ENCODE measurements around the gene IGF1R.

Gene IGF1R

DNA sequence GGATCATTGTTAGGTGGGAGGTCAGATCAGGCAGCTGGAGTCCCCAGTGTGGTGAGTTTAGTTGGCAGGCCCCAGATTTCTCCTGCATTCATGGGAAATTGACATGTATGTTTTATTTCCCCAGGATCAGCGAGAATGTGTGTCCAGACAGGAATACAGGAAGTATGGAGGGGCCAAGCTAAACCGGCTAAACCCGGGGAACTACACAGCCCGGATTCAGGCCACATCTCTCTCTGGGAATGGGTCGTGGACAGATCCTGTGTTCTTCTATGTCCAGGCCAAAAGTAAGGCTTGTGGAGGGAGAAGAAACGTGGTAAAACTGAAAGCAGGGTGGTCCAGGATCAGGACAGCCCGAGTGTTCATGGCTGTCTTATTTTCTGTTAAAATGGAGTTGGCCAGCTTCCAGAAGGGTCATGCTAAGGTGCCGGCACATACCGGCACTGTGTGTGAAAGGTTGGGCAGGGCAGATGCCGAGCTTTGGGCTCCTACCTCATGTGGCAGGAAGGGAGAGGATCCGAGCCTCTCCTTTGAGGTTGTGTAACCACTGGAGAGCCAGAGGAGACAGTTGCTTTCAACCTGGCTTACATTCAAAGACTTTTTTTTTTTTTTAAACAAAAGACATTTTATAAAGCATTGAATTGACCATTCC, 276.2 kb downstream of the IGF1R start:
- DNase-seq, result no peak

DNA sequence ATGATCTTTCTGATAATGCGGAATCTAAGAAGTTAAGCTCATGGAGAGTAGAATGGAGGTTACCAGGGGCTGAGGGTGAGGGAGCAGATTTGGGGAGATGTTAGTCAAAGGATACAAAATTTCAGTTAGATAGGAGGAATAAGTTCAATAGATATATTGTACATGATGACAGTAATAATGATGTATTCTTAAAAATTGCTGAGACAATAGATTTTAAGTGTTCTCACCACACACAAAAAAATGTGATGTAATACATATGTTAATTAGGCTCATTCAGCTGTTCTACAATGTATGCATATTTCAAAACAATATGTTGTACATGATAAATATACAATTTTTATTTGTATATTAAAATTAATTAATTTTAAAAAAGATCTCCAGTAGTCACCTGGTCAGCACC, 277.9 kb downstream of the IGF1R start:
- DNase-seq, result no peak

GRCh38 chr15:98927022-98927421, 278.7 kb downstream of the IGF1R start:
- DNase-seq, result no peak

DNA sequence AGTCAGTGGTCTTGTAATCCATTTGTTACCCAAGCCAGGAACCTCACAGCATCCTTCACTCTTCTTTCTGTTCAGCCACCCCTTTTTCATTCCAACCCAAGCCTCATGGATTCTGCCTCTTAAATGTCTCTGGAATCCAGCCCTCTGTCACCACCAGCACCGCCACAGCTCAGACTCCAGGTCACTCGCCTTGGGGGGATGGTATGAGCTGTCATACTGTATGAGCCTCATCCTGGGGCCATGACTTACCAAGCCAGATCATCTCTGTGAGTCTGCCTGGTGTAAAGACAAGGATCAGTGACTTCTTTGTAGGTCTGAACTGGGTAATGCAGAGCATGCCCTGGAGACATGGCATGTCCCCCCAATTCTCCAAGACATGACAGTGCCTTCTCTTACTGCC, 279.7 kb downstream of the IGF1R start:
- no peak for DNase-seq

GRCh38 chr15:98930576-98930975, 282.2 kb downstream of the IGF1R start:
- DNase-seq, result no peak

DNA sequence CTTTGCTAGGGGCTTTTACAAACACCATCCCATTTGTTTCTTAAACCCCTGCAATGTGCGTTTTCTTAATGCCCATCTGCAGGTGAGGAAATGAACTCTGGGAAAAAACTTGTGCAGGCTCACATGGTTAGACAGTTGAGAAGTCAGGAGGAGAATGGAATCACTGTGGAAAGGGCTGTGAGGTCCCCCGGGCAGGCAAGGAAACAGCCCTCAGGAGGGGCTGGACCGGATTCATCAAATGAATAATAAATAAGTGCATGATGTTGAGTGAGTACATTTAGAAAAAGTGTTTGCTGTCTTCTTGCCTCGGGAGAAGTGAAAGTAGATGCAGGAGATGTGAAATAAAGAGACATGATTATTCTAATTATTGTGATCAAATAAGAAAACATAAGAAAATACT, 282.7 kb downstream of the IGF1R start:
- DNase-seq, result no peak

GRCh38 chr15:98933406-98933805, 285.1 kb downstream of the IGF1R start:
- DNase-seq, result no peak

GRCh38 chr15:98935736-98936135, 287.4 kb downstream of the IGF1R start:
- no peak for DNase-seq

DNA sequence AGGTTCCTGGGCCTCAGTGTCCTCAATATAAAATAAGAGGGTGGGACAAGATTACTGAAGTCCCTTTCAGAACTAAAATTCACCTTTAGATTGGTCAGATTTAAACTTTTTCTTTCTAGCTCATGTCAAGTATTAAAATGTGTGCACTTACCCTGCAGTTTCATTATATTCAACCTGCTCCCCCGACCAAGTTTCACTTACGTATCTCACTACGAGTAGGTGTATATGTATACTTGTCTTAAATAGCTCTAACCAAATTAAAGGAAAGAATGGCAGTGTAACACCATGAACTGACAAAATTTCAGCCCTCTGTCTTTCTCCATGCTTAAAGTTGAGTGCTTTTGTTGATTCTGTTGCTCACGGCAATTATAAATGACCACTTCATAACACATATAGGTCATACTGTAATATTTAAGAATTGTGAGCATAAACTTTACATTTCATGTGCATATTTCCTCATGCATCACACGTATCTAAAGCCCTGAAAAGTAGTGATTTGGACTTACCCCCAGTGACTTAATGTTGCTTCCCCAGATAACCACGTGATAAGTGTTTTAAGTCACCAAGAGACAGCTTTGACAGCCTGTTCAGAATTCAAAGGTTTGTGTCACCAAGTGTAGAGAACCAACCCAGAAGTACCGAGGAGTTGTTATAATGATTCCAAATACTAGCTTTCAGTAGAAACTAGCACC, 289.2 kb downstream of the IGF1R start:
- DNase-seq, result no peak

GRCh38 chr15:98938105-98938417, 289.7 kb downstream of the IGF1R start:
- DNase-seq, result no peak

GRCh38 chr15:98938799-98939198, 290.5 kb downstream of the IGF1R start:
- no peak for DNase-seq

- no peak for DNase-seq
Observed at GRCh38 chr15:98939311-98940080, 291.2 kb downstream of the IGF1R start.

DNA sequence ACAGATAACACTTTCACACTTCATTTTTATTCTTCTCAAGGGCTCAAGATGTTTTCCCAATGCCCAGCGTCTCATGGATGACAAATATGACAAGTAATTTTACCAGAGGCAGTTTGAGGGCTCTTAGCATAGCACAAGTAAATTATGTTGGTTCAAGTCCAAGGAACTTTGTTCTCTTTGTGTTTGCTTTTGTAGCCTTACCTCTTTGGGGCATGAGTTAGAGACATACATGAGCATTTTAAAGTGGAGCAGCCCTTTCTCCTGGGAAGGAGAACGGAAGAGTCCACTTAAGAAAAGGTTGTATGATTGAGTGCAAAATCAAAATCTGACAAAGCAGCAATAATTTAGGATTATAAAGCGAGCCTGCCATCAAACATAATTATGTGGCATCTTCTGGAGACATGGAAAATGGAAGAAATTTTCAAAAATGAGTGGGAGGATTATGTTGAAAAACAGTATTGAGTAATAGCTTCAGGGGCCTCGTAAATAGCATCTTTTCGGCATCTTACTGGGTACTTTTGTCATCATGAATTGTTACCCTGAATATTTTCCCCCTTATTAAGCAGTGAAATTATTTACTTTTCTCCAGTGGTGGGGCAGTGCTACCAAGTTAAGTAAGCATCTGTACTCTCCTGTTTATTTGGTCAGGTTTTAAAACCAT, 293.4 kb downstream of the IGF1R start:
- no peak for DNase-seq

DNA sequence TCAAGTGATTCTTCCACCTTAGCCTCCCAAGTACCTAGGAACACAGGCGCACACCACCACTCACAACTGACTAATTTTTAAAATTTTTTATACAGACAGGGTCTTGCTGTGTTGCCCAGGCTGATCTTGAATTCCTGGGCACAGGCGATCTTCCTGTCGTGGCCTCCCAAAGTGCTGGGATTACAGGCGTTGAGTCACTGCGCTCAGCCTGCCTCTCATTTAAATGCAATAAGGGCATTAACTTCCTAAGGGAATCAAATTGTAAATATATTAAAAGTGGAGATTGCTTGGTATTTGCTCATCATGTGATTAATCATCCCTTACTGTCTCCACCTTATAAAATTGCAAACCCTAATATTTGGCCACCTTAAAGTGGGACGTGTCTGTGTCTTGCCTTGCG, 294.1 kb downstream of the IGF1R start:
- DNase-seq, result no peak

DNA sequence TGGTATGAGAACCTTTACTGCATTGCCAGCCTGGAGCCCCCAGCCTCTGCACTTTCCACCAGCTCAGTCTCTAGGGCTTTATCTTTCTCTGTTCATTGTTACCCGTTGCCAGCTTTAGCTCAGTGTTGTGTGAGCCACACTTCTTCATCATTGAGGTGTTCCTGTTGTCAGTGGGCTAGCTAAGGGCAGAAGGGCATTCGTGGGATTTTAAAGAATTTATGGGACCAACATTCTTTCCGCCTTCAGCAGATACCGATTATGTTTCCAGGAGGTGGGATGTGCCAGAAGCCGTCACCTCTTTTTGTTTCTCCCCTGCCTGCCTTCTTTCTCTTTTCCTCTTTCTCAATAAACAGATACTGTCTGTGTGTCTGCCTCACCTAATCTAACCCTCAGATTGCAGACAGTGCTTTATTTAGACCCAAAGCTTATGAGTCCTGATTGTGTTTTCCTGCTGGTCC, 294.7 kb downstream of the IGF1R start:
- DNase-seq, result no peak

DNA sequence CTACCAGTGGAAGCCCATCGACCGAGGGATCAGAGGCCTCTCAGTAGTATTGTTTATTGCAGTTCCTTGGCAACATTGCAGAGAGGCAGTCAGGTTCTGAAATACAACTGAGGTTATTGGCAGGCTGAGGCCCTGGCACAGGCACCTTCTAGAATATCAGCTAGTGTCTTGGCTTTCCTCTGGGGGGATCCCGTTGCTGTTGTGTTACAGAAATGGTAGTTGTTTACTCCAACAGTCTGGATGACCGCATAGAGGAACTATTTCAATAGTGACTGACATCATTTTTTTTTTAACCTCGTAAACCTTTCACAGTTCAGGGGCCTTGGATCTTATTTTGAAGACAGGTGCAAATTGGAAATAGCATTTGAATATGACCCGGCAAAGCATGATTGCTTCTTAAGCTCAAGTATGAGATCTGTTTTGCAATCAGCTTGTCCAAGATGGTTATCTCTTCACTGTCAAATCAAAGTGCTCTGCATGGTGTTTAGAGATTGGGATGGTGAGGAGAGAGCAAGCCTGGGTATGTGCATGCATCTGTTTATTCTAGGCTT, 295.3 kb downstream of the IGF1R start:
- no peak for DNase-seq

DNA sequence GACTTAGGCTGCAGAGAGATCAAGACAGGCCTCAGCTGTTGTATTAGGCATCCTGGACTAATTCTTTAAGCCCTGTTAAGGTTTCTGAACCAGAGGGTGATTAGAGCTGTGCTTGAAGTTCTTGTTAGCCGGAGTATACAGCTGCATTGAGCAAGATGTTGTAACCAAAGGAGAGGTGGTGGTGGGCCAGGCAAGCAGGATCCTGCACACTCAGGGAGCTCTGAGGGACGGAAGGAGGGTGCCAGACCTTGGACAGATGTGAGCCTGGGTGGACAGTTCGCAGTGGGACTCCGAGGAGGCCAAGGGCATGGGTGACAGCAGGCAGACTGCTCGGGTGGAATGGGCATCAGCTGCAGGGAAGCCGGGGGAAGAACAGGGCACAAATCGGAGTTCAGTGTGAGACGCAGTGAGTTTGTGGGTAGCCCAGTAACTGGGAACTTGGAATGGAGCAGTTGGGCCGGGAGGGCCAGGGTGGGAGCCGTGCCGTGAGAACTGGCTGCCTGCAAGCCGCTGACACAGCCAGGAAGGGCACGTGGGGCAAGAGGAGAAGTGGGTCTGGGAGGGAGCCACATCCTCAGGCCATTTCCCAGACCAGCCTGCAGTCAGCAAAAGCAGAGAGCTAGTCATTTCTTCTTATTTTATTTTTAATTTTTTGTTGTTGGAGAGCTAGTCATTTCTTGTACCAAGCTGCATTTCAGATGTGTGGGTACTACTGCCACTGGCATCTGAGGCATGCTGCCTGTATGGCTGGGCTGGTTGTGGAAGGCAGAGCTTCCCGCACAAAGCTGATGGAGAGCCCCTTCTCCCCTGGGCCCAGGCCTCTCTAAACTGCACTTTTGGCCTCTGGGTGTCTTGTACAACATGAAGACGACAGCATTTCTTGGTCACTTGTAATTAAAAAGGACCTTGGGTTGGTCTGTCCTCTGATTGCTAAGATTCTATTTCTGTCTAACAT, 298.2 kb downstream of the IGF1R start:
- DNase-seq, result no peak

GRCh38 chr15:98948456-98948855, 300.1 kb downstream of the IGF1R start:
- no peak for DNase-seq

DNA sequence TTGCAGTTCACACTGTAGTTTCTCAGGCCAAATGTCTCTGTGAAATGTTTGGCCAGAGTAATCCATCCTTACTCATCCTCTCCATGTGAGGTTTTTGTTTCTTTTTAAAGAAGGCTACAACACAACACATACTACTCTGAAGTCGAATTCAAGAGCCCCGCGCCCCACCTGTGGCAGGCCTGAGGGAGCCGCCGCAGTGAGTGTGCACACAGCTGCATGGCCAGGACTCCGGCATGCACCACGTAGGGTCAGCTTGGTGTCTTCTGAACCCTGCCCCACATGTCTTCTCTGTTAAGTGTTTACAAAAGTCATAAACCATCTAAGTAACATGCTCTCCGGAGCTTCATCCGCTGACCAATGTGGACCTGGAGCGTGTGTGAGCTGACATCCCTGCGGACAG, 300.6 kb downstream of the IGF1R start:
- DNase-seq, result no peak

- no peak for DNase-seq
Observed at GRCh38 chr15:98949624-98950023, 301.3 kb downstream of the IGF1R start.

DNA sequence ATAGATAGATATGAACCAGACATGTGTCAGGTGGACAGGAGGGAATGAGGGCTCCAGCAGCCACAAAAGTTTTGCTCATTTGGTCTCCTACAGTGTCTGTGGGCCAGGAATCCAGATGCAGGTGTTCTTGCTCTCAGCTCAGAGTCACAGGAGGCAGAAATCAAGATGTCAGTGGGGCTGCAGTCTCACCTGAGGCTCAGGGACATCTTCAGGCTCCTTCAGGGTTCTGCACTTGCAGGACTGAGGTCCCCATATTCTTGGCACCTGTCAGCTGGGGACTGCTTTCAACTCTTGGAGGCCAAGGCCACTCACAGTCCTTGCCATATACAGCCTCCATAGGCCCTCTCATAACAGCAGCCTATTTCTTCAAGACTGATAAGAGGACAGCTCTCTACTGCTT, 301.9 kb downstream of the IGF1R start:
- DNase-seq, result no peak

- DNase-seq, result no peak
Observed at GRCh38 chr15:98951004-98951403, 302.7 kb downstream of the IGF1R start.

All from CD4-positive, alpha-beta T cell treated with Interleukin-17A for 4 hours (primary cell).